CD14-positive monocyte (primary cell): ENCODE results near the gene CENPB. TPM values are rescaled to one million over a fixed set of nuclear protein-coding genes. Genes with fewer than 3 reads are reported as not detected.

Experiments
- DNase-seq, 3 donors: peaks; one replicate each; pipeline ENCODE4 v3.0.0-alpha.2; 2011 to 2022
- H2AFZ ChIP-seq: 2 replicates; pipeline ENCODE4 v1.6.0; 2012; ENCODE audit warnings: mild to moderate bottlenecking, low read depth, low read length, inconsistent platforms; ENCODE audit not compliant: insufficient read depth, poor library complexity, severe bottlenecking
- H3K27ac ChIP-seq, 2 donors: 1 replicate in 1 of 2; 2 replicates in 1 of 2; pipeline ENCODE4 v1.5.1; 2012 to 2013; ENCODE audit warnings: low read length in 2 of 2, control low read depth in 1 of 2, inconsistent platforms in 1 of 2, low read depth in 1 of 2, mild to moderate bottlenecking in 1 of 2
- H3K27me3 ChIP-seq, 2 donors: one replicate each; pipeline versions ENCODE4 v1.6.0 to v1.6.1; 2011 to 2013; ENCODE audit warnings: low read length in 2 of 2; ENCODE audit not compliant: control insufficient read depth in 2 of 2, insufficient read depth in 2 of 2
- H3K36me3 ChIP-seq, 2 donors: replicated peaks in 1 of 2; 1 replicate in 1 of 2; 2 replicates in 1 of 2; pipeline versions ENCODE4 v1.5.1 to v1.6.1; 2012 to 2013; ENCODE audit warnings: low read length in 2 of 2, control low read depth in 1 of 2, inconsistent platforms in 1 of 2, mild to moderate bottlenecking in 1 of 2; ENCODE audit not compliant: insufficient read depth in 2 of 2, control insufficient read depth in 1 of 2
- H3K4me1 ChIP-seq, 2 donors: 1 replicate in 1 of 2; 2 replicates in 1 of 2; pipeline versions ENCODE4 v1.5.1 to v1.6.1; 2012 to 2013; ENCODE audit warnings: low read length in 2 of 2, control low read depth in 1 of 2, inconsistent platforms in 1 of 2, mild to moderate bottlenecking in 1 of 2, moderate library complexity in 1 of 2; ENCODE audit not compliant: insufficient read depth in 2 of 2, control insufficient read depth in 1 of 2
- H3K4me2 ChIP-seq: replicated peaks from 2 replicates; pipeline ENCODE3; 2012; ENCODE audit warnings: low read length, moderate library complexity, mild to moderate bottlenecking; ENCODE audit not compliant: poor library complexity, severe bottlenecking; ENCODE audit errors: extremely low read depth
- H3K4me3 ChIP-seq, 3 experiments: fragments of 200-600 bp in 1 of 3; sonication (generic) in 1 of 3; replicated peaks in 1 of 3; 1 replicate in 2 of 3; 2 replicates in 1 of 3; pipeline ENCODE4 v1.5.1; 2011 to 2013; ENCODE audit warnings: low read length in 3 of 3, mild to moderate bottlenecking in 3 of 3, control low read depth in 2 of 3, low read depth in 2 of 3, inconsistent platforms in 1 of 3, moderate library complexity in 1 of 3
- H3K79me2 ChIP-seq: 2 replicates; pipeline ENCODE4 v1.6.0; 2012; ENCODE audit warnings: mild to moderate bottlenecking, control low read depth, inconsistent platforms, low read length, moderate library complexity; ENCODE audit not compliant: insufficient read depth
- H3K9ac ChIP-seq: 2 replicates; pipeline ENCODE4 v1.6.0; 2017; ENCODE audit warnings: low read length, mild to moderate bottlenecking; ENCODE audit not compliant: insufficient read depth, poor library complexity, severe bottlenecking
- H3K9me3 ChIP-seq, 2 donors: replicated peaks in 1 of 2; 1 replicate in 1 of 2; 2 replicates in 1 of 2; pipeline versions ENCODE4 v1.5.1 to v1.6.1; 2012 to 2013; ENCODE audit warnings: low read length in 2 of 2, control low read depth in 1 of 2; ENCODE audit not compliant: control insufficient read depth in 1 of 2, insufficient read depth in 1 of 2
- H4K20me1 ChIP-seq: 2 replicates; pipeline ENCODE4 v1.6.0; 2012; ENCODE audit warnings: mild to moderate bottlenecking, low read length, control low read depth, moderate library complexity; ENCODE audit not compliant: insufficient read depth
- H3K27ac Mint-ChIP-seq, 7 donors: one replicate each; pipeline ENCODE4 v1.8.0; 2020; ENCODE audit warnings: mild to moderate bottlenecking in 7 of 7, mixed read lengths in 7 of 7, moderate library complexity in 6 of 7, inconsistent platforms in 2 of 7
- H3K27me3 Mint-ChIP-seq, 3 donors: one replicate each; pipeline ENCODE4 v1.8.0; 2021 to 2022; ENCODE audit warnings: low read depth in 3 of 3, mild to moderate bottlenecking in 3 of 3, mixed read lengths in 3 of 3, moderate library complexity in 3 of 3, inconsistent platforms in 1 of 3
- H3K36me3 Mint-ChIP-seq, 2 donors: one replicate each; pipeline ENCODE4 v1.8.0; 2020; ENCODE audit warnings: mixed read lengths in 2 of 2, inconsistent platforms in 1 of 2, mild to moderate bottlenecking in 1 of 2
- H3K4me1 Mint-ChIP-seq: one replicate; pipeline ENCODE4 v1.8.0; 2020; ENCODE audit warnings: mild to moderate bottlenecking, mixed read lengths
- H3K4me3 Mint-ChIP-seq, 2 donors: one replicate each; pipeline ENCODE4 v1.8.0; 2020; ENCODE audit warnings: mild to moderate bottlenecking in 2 of 2, mixed read lengths in 2 of 2, moderate library complexity in 1 of 2
- H3K9me3 Mint-ChIP-seq, 7 donors: one replicate each; pipeline ENCODE4 v1.8.0; 2020 to 2022; ENCODE audit warnings: mixed read lengths in 7 of 7, mild to moderate bottlenecking in 6 of 7, moderate library complexity in 6 of 7, inconsistent platforms in 2 of 7
- CTCF ChIP-seq: fragments of 200-600 bp; IDR thresholded peaks from one replicate; pipeline ENCODE4 v1.8.0; 2022; ENCODE audit warnings: antibody characterized with exemption, mild to moderate bottlenecking
- WGBS: methylation state at CpG from one replicate; pipeline ENCODE4 v1.1.5; 2013; ENCODE audit warnings: missing lambda C conversion rate; ENCODE audit not compliant: insufficient coverage; 5-methylcytosine and 5-hydroxymethylcytosine counted together
- intact Hi-C, 2 donors: fragments of 100-400 bp; cut with micrococcal nuclease; formaldehyde crosslinking; loops; one replicate each; pipeline versions ENCODE4 v1.15.0 to v1.15.1; 2023
- polyA plus RNA-seq, 3 donors: library from polyadenylated mRNA; depleted of rRNA in 1 of 3; unstranded in 2 of 3; stranded (reverse) in 1 of 3; fragments of 300-500 nt in 2 of 3; fragments of >200 nt in 1 of 3; fragmentation: Illumina TruSeq in 2 of 3; gene quantifications; 1 replicate in 2 of 3; 2 replicates in 1 of 3; pipeline ENCODE4 v1.2.3, GENCODE V29; 2012 to 2021

The CENPB gene
- polyA plus RNA-seq, 3 donors = 1.1 to 18.9 (median 1.4) TPM

DNA sequence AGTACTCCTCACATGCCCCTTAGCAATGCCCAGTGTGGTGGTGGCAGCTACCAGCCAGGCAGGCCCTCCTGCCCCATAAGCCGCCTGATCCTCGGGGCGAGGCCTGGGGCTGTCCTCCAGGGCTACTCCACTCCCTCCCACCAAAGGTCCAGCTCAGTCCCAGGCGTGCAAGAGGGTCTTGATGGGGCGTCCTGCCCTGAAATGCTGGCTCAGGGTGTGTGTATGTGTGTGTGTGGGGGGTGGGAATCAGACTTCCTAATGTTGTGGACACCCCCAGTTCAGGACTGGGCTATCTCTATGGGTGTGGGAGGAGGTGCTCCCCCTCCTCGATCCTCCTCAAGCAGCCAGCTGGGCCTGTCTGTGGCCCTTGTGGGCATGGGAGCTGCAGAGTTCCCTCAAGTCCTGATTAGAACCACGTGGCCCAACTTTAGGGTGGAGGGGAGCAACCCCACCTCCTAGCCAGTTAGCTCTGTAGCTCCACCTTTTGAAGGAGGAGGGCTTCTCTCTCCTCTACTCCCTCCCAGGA lies 46.6 kb downstream of the CENPB start:
- Histone ChIP-seq H4K20me1 (no peaks in the 10 kb centered on the region), H3K4me1 (peaks cover 3 to 8% of the 10 kb centered on the region in 2 donors), H3K27me3 (no peaks in the 10 kb centered on the region), H3K4me3 (no peak overlapping the region), H3K79me2 (no peaks in the 10 kb centered on the region), H3K36me3 (no peaks in the 10 kb centered on the region), H3K9ac (no peak overlapping the region), H3K4me2 (no peak overlapping the region), H2AFZ (no peak overlapping the region), H3K9me3 (no peaks in the 10 kb centered on the region), H3K27ac (no peak overlapping the region)
- H3K27ac Mint-ChIP-seq = no peak overlapping the region
- peaks cover 8% of the 10 kb centered on the region for H3K4me1 Mint-ChIP-seq
- intact Hi-C loops = no loop called here
- no peak for DNase-seq
- no peak for TF ChIP-seq CTCF
- peaks cover 8 to 19% (median 13%) of the 10 kb centered on the region in 3 donors for H3K27me3 Mint-ChIP-seq
- 71% methylated on average over 1 of the region's 7 CpGs for WGBS
- H3K36me3 Mint-ChIP-seq = no peaks in the 10 kb centered on the region
- H3K9me3 Mint-ChIP-seq = peaks cover 0 to 3% (median 0%) of the 10 kb centered on the region in 7 donors
- H3K4me3 Mint-ChIP-seq = no peak overlapping the region

DNA sequence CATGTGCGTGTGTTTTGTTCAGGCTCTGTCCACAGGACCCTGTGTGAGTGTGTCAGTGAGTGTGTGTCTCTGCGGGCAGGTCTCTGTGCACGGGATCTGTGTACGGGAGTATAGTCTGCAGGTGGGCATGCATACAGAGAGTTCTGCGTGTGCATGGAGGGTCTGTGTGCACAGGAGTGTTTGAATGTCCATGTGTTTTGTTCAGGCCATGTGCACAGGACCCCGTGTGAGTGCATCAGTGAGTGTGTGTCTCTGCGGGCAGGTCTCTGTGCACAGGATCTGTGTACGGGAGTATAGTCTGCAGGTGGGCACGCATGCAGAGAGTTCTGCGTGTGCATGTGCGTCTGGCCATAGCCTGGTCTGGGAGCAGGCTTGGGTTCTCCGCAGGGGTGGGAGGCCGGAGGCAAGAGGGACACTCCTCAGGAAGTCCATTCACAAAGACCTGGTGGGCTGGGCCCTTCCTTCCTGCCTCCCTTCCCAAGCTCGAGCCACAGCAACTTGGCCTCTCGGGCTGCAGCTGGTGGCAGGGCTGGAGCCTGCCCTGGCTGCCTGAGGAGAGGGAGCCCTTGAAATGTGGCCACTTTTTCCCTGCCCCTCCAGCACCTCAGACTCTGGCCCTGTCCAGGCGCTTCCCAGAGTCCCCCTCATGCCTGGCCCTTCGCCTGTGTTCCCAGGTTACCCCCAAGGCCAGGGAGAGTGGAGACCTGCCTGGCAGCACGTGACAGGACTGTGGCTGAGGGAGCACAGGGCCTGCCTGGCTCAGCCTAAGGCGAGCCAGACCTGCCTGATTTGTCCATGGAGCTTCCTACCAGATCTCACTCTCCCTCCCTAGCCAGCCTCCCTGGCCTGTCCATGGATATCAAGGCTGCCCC lies 47.2 kb downstream of the CENPB start:
- H3K27me3 Mint-ChIP-seq = peaks cover 6 to 15% (median 8%) of the 10 kb centered on the region in 3 donors
- no peaks in the 10 kb centered on the region for H3K36me3 Mint-ChIP-seq
- intact Hi-C loops = no loop called here
- H3K4me1 Mint-ChIP-seq = peaks cover 1% of the 10 kb centered on the region
- H3K27ac Mint-ChIP-seq = no peak overlapping the region
- 93% methylated on average over 18 of the region's 19 CpGs for WGBS
- H3K9me3 Mint-ChIP-seq = no peaks in the 10 kb centered on the region
- Histone ChIP-seq H3K9me3 (no peaks in the 10 kb centered on the region), H3K4me2 (no peak overlapping the region), H3K27ac (no peak overlapping the region), H3K4me1 (peaks cover 0 to 1% of the 10 kb centered on the region in 2 donors), H3K36me3 (no peaks in the 10 kb centered on the region), H3K9ac (no peak overlapping the region), H4K20me1 (no peaks in the 10 kb centered on the region), H3K79me2 (no peaks in the 10 kb centered on the region), H2AFZ (no peak overlapping the region), H3K4me3 (no peak overlapping the region), H3K27me3 (no peaks in the 10 kb centered on the region)
- TF ChIP-seq CTCF = no peak
- DNase-seq = no peak
- no peak overlapping the region for H3K4me3 Mint-ChIP-seq
